ENCODE results near the gene EFNA5. TPM values are rescaled to one million over a fixed set of nuclear protein-coding genes. Genes with fewer than 3 reads are reported as not detected.

The EFNA5 gene
- total and polyA plus RNA-seq, 10 of the 15 experiments (the other 5 are each of a cell fraction or from before 2014, with no cell fraction given) = 0.19 to 12.6 (median 3.9) TPM

- H3K36me3 ChIP-seq (ENCODE audit: control insufficient read depth in 2 of 2, insufficient read depth in 2 of 2, low read length in 1 of 2) = no peaks in the 10 kb centered on the region; a peak in 1 of 4 replicates
- ATAC-seq (no peak), FAIRE-seq (no peak), DNase-seq (ENCODE audit: low read depth, low spot score) (no peak)
- H3K9me3 ChIP-seq (replicated peaks; ENCODE audit: control insufficient read depth, insufficient read depth, low read length) = no peaks in the 10 kb centered on the region
- H3K4me1 ChIP-seq (ENCODE audit: control insufficient read depth, insufficient read depth, low read length) = no peaks in the 10 kb centered on the region
- in situ Hi-C loops (cut with MboI) (no loop called here), intact Hi-C loops (cut with micrococcal nuclease; ENCODE audit: unreplicated experiment) (no loop called here)
- ChIA-PET SMC1A (ENCODE audit: uncharacterized antibody, unreplicated experiment) (interaction anchor here (0.7 to 1.8 kb wide), 10 partner anchors 9 to 64 kb away, joined by 3 to 8 read pairs (median 4); no protein-coding TSS in a partner anchor), POLR2A (no interaction called here), CTCF (interaction anchor here (1.0 to 2.0 kb wide), 4 partner anchors 8 to 169 kb away, joined by 3 to 10 read pairs (median 4); no protein-coding TSS in a partner anchor), RAD21 (ENCODE audit: unreplicated experiment) (interaction anchor here (0.7 to 2.1 kb wide), 5 partner anchors 9 to 73 kb away, joined by 3 to 6 read pairs (median 3); no protein-coding TSS in a partner anchor)
- H3K27ac ChIP-seq (ENCODE audit: control insufficient read depth, insufficient read depth) = no peak overlapping the region
- no peaks in the 10 kb centered on the region for H3K79me2 ChIP-seq (ENCODE audit: control insufficient read depth, insufficient read depth, low read length)
- no peaks in the 10 kb centered on the region for H4K20me1 ChIP-seq (ENCODE audit: control insufficient read depth, insufficient read depth)
- H2AFZ ChIP-seq (ENCODE audit: control insufficient read depth, low read depth, low read length) = no peak overlapping the region
- H3K9ac ChIP-seq (ENCODE audit: control insufficient read depth, insufficient read depth, low read length) = no peak overlapping the region
- WGBS (ENCODE audit: insufficient coverage, insufficient replicate concordance, low lambda C conversion rate, missing lambda C conversion rate) = 18% methylated on average over 3 of the region's 3 CpGs
- TF ChIP-seq PKNOX1 (IDR thresholded peaks at IDR 0.05) (no peak), TAF1 (IDR thresholded peaks at IDR 0.05; ENCODE audit: borderline replicate concordance, low read depth, low read length) (no peak), TCF7 (IDR thresholded peaks at IDR 0.05; ENCODE audit: borderline replicate concordance) (no peak), PAX5 (IDR thresholded peaks at IDR 0.05; ENCODE audit: borderline replicate concordance, low read depth, low read length) (no peak), YY1 (IDR thresholded peaks at IDR 0.05; ENCODE audit: low read depth, low read length) (no peak), SIN3A (IDR thresholded peaks at IDR 0.05; ENCODE audit: low read depth, low read length) (no peak), SUPT20H (IDR thresholded peaks at IDR 0.05; ENCODE audit: borderline replicate concordance, control insufficient read depth, low read depth, low read length) (no peak), E2F8 (IDR thresholded peaks at IDR 0.05; ENCODE audit: low read depth, partially characterized antibody) (no peak), FOXK2 (IDR thresholded peaks at IDR 0.05) (no peak), HDGF (IDR thresholded peaks at IDR 0.05) (no peak), CTCF (IDR thresholded peaks at IDR 0.05 in 2 of 3, conservative IDR thresholded peaks at IDR 0.05 in 1 of 3; ENCODE audit: control insufficient read depth in 2 of 3, extremely low read depth in 1 of 3, insufficient read depth in 1 of 3, low read depth in 3 of 3, low read length in 3 of 3) (no peak)
- BruUV-seq (replicated peaks) = no TSS peak
- H3K27me3 ChIP-seq (replicated peaks in 1 of 2; ENCODE audit: control insufficient read depth in 2 of 2, insufficient read depth in 2 of 2, low read length in 1 of 2) = no peaks in the 10 kb centered on the region
- H3K4me3 ChIP-seq = no peak overlapping the region
- H3K4me2 ChIP-seq (ENCODE audit: control insufficient read depth, insufficient read depth) = no peak overlapping the region
Observed at GRCh38 chr5:107403228-107403953, 267.3 kb downstream of the EFNA5 start.
